ENCODE results near the gene KRTAP5-2.
"Not testable (repeated sequence)": the region's sequence is repeated elsewhere in the genome, so short reads cannot be mapped to it uniquely, and the experiment has no call there.

DNA sequence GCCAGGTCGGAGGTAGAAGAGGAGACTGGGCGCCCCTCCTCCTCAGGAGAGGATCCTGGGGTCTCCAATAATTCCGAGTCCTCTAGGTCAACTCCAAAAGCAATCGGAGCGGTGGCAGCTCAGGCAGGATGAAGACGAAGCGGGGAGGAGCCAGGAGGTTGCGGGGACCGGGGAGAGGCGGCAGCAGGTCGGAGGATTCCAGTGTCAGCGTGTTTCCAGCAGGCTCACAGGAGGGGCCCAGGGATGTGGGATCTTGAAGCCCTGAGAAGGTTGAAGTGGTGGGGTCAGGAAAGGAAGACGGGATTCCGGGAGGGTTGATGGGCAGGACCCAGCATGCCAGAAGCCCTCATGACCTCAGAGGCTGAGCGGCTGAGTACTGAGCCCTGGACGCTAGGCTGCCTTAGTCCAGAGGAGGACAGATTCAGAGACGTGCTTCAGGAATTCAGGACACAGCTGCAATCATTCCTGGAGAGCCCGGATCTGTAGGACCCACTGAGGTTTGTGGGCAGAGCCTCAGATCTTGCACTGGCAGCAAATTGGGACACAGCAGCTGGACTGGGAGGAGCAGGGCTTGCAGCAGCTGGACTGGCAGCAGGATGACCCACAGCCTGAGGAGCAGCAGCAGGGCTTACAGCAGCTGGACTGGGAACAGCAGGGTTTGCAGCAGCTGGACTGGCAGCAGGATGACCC is 9.2 kb upstream of the KRTAP5-2 start:
- TF ChIP-seq, protein P1, sequence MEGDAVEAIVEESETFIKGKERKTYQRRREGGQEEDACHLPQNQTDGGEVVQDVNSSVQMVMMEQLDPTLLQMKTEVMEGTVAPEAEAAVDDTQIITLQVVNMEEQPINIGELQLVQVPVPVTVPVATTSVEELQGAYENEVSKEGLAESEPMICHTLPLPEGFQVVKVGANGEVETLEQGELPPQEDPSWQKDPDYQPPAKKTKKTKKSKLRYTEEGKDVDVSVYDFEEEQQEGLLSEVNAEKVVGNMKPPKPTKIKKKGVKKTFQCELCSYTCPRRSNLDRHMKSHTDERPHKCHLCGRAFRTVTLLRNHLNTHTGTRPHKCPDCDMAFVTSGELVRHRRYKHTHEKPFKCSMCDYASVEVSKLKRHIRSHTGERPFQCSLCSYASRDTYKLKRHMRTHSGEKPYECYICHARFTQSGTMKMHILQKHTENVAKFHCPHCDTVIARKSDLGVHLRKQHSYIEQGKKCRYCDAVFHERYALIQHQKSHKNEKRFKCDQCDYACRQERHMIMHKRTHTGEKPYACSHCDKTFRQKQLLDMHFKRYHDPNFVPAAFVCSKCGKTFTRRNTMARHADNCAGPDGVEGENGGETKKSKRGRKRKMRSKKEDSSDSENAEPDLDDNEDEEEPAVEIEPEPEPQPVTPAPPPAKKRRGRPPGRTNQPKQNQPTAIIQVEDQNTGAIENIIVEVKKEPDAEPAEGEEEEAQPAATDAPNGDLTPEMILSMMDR (IDR thresholded peaks at IDR 0.05), result not testable (repeated sequence)
- TF ChIP-seq POLR2A (IDR thresholded peaks at IDR 0.05), result not testable (repeated sequence)
